HEK293T (cell line): ENCODE results near the gene MID1.

Source experiments
- FOXA1 ChIP-seq: fragments of 450-650 bp; IDR thresholded peaks from 2 replicates; pipeline ENCODE4 v1.6.1; 2016; ENCODE audit warnings: mild to moderate bottlenecking
- FOXK2 ChIP-seq: fragments of 450-650 bp; IDR thresholded peaks from 2 replicates; pipeline ENCODE4 v1.6.1; 2016; ENCODE audit warnings: mild to moderate bottlenecking
- FOXM1 ChIP-seq: fragments of 450-650 bp; IDR thresholded peaks from 2 replicates; pipeline ENCODE4 v1.6.1; 2017; ENCODE audit warnings: mild to moderate bottlenecking, borderline replicate concordance
- L3MBTL2 ChIP-seq: fragments of 450-650 bp; conservative IDR thresholded peaks from 2 replicates; pipeline ENCODE4 v1.6.1; 2016; ENCODE audit warnings: mild to moderate bottlenecking
- SP1 ChIP-seq: fragments of 450-650 bp; IDR thresholded peaks from 2 replicates; pipeline ENCODE4 v1.6.1; 2017

DNA sequence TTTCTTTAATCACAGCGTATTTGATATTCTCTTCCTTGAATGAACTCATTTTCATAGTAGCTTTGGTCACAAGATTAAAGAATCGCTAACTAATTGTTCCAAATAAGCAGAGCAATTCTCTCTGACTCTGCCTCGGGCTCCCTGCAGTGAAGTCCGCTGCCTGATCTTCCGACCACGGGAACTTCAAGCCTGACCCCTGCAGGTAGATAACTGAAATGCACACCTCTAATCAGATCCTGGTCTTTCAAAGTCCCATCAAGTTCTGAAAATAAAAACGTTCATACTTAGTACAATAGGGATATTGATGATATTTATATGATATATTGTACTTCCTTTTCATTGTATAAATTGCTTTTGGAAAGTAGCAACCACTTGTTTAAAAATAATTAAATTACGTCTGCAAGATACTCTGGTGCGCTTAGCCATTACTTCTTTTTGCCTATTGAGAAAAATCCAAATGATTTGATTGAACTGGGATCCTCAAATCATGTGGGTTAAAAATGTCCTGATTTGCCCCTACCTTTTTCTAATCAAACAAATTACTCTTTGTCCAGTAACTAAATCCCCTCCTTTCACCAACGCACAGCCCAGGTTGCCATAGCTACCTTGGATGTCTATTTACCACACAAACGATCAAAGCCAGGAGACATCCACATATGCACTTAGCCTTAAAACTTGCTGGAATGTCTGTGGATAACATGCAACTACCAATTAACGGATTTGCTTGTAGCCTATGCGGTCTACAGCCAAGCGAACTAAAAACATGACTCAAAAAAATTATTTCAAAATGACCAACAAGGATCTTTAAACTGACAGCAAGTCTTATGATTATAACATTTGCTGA, 4.2 kb downstream of the MID1 start:
- no peak for TF ChIP-seq FOXK2
- TF ChIP-seq FOXA1, result no peak
- TF ChIP-seq L3MBTL2, result no peak
- no peak for TF ChIP-seq SP1
- TF ChIP-seq FOXM1, result no peak
